WI38 (cell line): ENCODE data around the gene CLK4.

ENCODE experiments used
- H3K4me3 ChIP-seq: 2 replicates; pipeline ENCODE4 v1.5.1; 2011; ENCODE audit warnings: low read depth, mild to moderate bottlenecking, control low read depth, low read length
- CTCF ChIP-seq: IDR thresholded peaks from 2 replicates; pipeline ENCODE4 v1.5.1; 2012; ENCODE audit warnings: low read depth, mild to moderate bottlenecking, control low read depth, low read length

The CLK4 gene

DNA sequence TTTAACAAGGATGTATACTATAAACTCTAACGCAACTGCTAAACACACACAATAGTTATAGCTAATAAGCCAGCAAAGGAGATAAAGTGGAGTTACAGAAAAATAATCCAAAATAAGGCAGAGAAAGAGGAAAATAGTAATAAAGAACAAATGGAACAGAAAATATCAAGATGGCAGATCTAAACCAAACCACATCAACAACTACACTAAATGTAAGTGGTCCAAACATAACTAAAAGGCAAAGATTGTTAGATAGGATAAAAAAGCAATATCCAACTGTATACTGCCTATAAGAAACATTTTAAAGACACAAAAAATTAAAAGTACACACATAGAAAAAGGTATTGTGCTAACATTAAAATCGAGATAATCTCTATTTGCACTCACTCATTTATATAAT lies 31.1 kb downstream of the CLK4 start:
- no peak for TF ChIP-seq CTCF
- no peak overlapping the region for H3K4me3 ChIP-seq

- TF ChIP-seq CTCF, result no peak
- no peak overlapping the region for H3K4me3 ChIP-seq
Measured at GRCh38 chr5:178595150-178595549, 31.7 kb downstream of the CLK4 start.

DNA sequence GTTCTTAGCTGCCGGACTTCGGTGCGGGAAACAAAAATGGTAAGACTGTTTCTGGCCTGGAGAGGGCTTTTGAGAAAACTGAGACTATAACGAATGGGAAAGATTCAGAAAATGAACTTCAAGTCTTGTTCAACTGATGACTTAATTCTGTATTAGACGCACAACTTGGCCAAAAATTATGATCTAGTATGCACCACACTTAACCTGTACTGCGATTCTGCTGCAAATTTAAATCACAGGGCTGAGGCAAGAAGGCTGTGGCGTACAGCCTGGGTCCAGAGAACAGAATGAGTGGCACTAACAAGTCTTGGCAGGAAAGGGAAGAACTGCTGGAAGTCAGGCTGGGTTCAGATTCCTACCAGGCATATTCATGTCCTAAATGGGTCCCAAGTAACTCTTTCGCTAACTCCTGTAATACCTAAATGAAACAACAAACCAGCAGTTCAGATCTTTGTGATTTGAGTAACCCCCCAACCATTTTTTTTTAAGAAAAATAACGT lies 35.9 kb downstream of the CLK4 start:
- H3K4me3 ChIP-seq, result no peak overlapping the region
- TF ChIP-seq CTCF, result no peak

- peak within 1 kb of the TSS; percentile 32 for H3K4me3 ChIP-seq
- peak; percentile 42 for TF ChIP-seq CTCF
Measured at GRCh38 chr5:178590141-178590923, 36.5 kb downstream of the CLK4 start, which contains the start of gene COL23A1. Gene COL23A1, minus strand, starts transcription at chr5:178590393.

GRCh38 chr5:178589180-178590140 lies 37.4 kb downstream of the CLK4 start:
- no peak overlapping the region for H3K4me3 ChIP-seq
- no peak for TF ChIP-seq CTCF

GRCh38 chr5:178588769-178589168 lies 38.1 kb downstream of the CLK4 start:
- no peak for TF ChIP-seq CTCF
- no peak overlapping the region for H3K4me3 ChIP-seq
